ENCODE data around the gene NTRK2. TPM values are rescaled to one million over a fixed set of nuclear protein-coding genes. Genes with fewer than 3 reads are reported as not detected.

The NTRK2 gene
- total RNA-seq, 4 donors from 2014 or later = 9.5 to 19.5 (median 12.3) TPM

DNA sequence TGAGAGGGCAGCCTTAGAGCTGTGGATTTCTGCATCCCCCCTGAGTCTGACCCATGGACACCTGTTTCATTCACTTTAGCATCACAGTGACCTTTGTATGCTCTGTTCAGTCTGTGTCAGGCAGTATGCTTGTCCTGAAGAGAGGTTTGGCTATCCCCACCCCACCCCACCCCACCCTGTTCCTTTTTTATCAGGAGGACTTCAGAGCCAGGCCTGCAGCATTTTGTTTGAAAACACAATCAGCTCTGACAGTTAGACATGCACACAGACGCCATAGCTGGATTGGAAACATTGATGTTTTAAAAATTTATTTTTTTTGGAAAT, 142.2 kb downstream of the NTRK2 start:
- Histone ChIP-seq H3K36me3 (no peaks in the 10 kb centered on the region), H3K4me1 (peaks cover 11% of the 10 kb centered on the region), H3K4me3 (no peak overlapping the region), H3K9me3 (no peaks in the 10 kb centered on the region), H3K27me3 (no peaks in the 10 kb centered on the region), H3K27ac (no peak overlapping the region)
- TF ChIP-seq POLR2AphosphoS5 (IDR thresholded peaks at IDR 0.05) = no peak
- TF ChIP-seq, protein P1, sequence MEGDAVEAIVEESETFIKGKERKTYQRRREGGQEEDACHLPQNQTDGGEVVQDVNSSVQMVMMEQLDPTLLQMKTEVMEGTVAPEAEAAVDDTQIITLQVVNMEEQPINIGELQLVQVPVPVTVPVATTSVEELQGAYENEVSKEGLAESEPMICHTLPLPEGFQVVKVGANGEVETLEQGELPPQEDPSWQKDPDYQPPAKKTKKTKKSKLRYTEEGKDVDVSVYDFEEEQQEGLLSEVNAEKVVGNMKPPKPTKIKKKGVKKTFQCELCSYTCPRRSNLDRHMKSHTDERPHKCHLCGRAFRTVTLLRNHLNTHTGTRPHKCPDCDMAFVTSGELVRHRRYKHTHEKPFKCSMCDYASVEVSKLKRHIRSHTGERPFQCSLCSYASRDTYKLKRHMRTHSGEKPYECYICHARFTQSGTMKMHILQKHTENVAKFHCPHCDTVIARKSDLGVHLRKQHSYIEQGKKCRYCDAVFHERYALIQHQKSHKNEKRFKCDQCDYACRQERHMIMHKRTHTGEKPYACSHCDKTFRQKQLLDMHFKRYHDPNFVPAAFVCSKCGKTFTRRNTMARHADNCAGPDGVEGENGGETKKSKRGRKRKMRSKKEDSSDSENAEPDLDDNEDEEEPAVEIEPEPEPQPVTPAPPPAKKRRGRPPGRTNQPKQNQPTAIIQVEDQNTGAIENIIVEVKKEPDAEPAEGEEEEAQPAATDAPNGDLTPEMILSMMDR (IDR thresholded peaks at IDR 0.05) = no peak
- TF ChIP-seq POLR2A (IDR thresholded peaks at IDR 0.05) = no peak
- TF ChIP-seq EP300 (IDR thresholded peaks at IDR 0.05) = no peak
- 45% methylated on average over 1 of the region's 1 CpG for WGBS
- DNase-seq (ENCODE audit: low spot score in 2 of 2) = no peak

DNA sequence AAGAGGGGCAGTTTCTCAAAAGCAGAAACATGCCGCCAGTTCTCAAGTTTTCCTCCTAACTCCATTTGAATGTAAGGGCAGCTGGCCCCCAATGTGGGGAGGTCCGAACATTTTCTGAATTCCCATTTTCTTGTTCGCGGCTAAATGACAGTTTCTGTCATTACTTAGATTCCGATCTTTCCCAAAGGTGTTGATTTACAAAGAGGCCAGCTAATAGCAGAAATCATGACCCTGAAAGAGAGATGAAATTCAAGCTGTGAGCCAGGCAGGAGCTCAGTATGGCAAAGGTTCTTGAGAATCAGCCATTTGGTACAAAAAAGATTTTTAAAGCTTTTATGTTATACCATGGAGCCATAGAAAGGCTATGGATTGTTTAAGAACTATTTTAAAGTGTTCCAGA, 142.8 kb downstream of the NTRK2 start:
- TF ChIP-seq EP300 (IDR thresholded peaks at IDR 0.05) (no peak), POLR2AphosphoS5 (IDR thresholded peaks at IDR 0.05) (no peak), POLR2A (IDR thresholded peaks at IDR 0.05) (no peak)
- TF ChIP-seq, protein P1 (IDR thresholded peaks at IDR 0.05) = no peak
- 92% methylated on average over 5 of the region's 5 CpGs for WGBS

GRCh38 chr9:84812847-84813246, 143.3 kb downstream of the NTRK2 start:
- TF ChIP-seq POLR2A (IDR thresholded peaks at IDR 0.05) (no peak), POLR2AphosphoS5 (IDR thresholded peaks at IDR 0.05) (no peak), EP300 (IDR thresholded peaks at IDR 0.05) (no peak)
- TF ChIP-seq, protein P1 (IDR thresholded peaks at IDR 0.05) = no peak
- H3K27me3 ChIP-seq = no peaks in the 10 kb centered on the region
- peaks cover 9% of the 10 kb centered on the region for H3K4me1 ChIP-seq
- no peak overlapping the region for H3K4me3 ChIP-seq
- 82% methylated on average over 3 of the region's 3 CpGs for WGBS
- no peak for DNase-seq (ENCODE audit: low spot score in 2 of 2)
- H3K36me3 ChIP-seq = no peaks in the 10 kb centered on the region
- H3K9me3 ChIP-seq = no peaks in the 10 kb centered on the region
- H3K27ac ChIP-seq = no peak overlapping the region

More for the DNA sequence above, 142.8 kb downstream of the NTRK2 start:
- H3K27ac ChIP-seq = no peak overlapping the region
- no peak for DNase-seq (ENCODE audit: low spot score in 2 of 2)
- no peaks in the 10 kb centered on the region for H3K36me3 ChIP-seq
- peaks cover 11% of the 10 kb centered on the region for H3K4me1 ChIP-seq
- H3K9me3 ChIP-seq = no peaks in the 10 kb centered on the region
- no peak overlapping the region for H3K4me3 ChIP-seq
- no peaks in the 10 kb centered on the region for H3K27me3 ChIP-seq

GRCh38 chr9:84815554-84815953, 146.0 kb downstream of the NTRK2 start:
- WGBS = 94% methylated on average over 1 of the region's 1 CpG
- Histone ChIP-seq H3K9me3 (no peaks in the 10 kb centered on the region), H3K4me3 (no peak overlapping the region), H3K36me3 (no peaks in the 10 kb centered on the region), H3K27me3 (no peaks in the 10 kb centered on the region), H3K27ac (no peak overlapping the region), H3K4me1 (no peaks in the 10 kb centered on the region)
- TF ChIP-seq POLR2A (IDR thresholded peaks at IDR 0.05) = no peak
- TF ChIP-seq EP300 (IDR thresholded peaks at IDR 0.05) = no peak
- no peak for TF ChIP-seq POLR2AphosphoS5 (IDR thresholded peaks at IDR 0.05)
- TF ChIP-seq, protein P1 (IDR thresholded peaks at IDR 0.05) = no peak
- DNase-seq (ENCODE audit: low spot score in 2 of 2) = no peak

DNA sequence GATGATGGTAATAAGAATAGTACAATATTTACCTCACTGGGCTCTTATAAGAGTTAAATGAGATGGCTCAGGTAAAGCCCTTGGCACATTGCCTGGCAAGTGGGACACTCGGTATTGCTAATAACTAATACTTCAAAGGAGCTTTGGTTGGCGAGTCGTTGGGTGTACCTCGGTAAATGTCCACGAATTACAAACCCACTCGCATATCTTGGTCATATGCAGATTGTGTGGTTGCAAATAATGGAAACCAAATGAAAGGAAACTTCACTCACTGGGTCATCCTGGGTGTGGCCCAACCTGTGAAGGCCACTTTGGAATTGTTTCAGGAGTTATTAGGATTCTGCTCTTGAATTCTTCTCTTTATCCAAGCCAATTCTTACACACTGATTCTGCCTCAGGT, 147.5 kb downstream of the NTRK2 start:
- no peaks in the 10 kb centered on the region for H3K27me3 ChIP-seq
- no peaks in the 10 kb centered on the region for H3K36me3 ChIP-seq
- no peaks in the 10 kb centered on the region for H3K9me3 ChIP-seq
- 88% methylated on average over 6 of the region's 6 CpGs for WGBS
- DNase-seq (ENCODE audit: low spot score in 2 of 2) = no peak
- H3K4me1 ChIP-seq = peaks cover 4% of the 10 kb centered on the region
- H3K4me3 ChIP-seq = no peak overlapping the region
- no peak for TF ChIP-seq POLR2A (IDR thresholded peaks at IDR 0.05)
- TF ChIP-seq, protein P1 (IDR thresholded peaks at IDR 0.05) = no peak
- TF ChIP-seq EP300 (IDR thresholded peaks at IDR 0.05) = no peak
- no peak for TF ChIP-seq POLR2AphosphoS5 (IDR thresholded peaks at IDR 0.05)
- H3K27ac ChIP-seq = no peak overlapping the region

Measured in suprapubic skin (tissue), 4 donors.